SKM-1 treated with dmso at 0.1 percent for 144 hours (cell line): ENCODE measurements around the gene LPP.

ENCODE experiments used
- DNase-seq: peaks from one replicate; lab custom pipeline; 2025; ENCODE audit not compliant: unreplicated experiment; lab: John Stamatoyannopoulos, UW

Gene LPP

GRCh38 chr3:188662214-188662613 is 508.3 kb downstream of the LPP start:
- DNase-seq, result no peak

GRCh38 chr3:188662795-188663194 is 508.8 kb downstream of the LPP start:
- DNase-seq, result no peak

- DNase-seq, result no peak
Observed at GRCh38 chr3:188663839-188664238, 509.9 kb downstream of the LPP start.

GRCh38 chr3:188664795-188665194 is 510.8 kb downstream of the LPP start:
- peak; percentile 52 for DNase-seq

GRCh38 chr3:188667926-188668325 is 514.0 kb downstream of the LPP start:
- DNase-seq, result no peak

- no peak for DNase-seq
Observed at GRCh38 chr3:188670446-188670845, 516.5 kb downstream of the LPP start.

GRCh38 chr3:188671971-188672370 is 518.0 kb downstream of the LPP start:
- DNase-seq, result no peak

- DNase-seq, result no peak
Observed at GRCh38 chr3:188672840-188673239, 518.9 kb downstream of the LPP start.

- DNase-seq, result peak; percentile 28
Observed at GRCh38 chr3:188673646-188674186, 519.8 kb downstream of the LPP start.

- DNase-seq, result no peak
Observed at GRCh38 chr3:188674595-188674994, 520.6 kb downstream of the LPP start.

- DNase-seq, result no peak
Observed at GRCh38 chr3:188677344-188677743, 523.4 kb downstream of the LPP start.

- DNase-seq, result no peak
Observed at GRCh38 chr3:188680189-188680588, 526.2 kb downstream of the LPP start.

GRCh38 chr3:188680605-188681004 is 526.6 kb downstream of the LPP start:
- no peak for DNase-seq

GRCh38 chr3:188682316-188682715 is 528.4 kb downstream of the LPP start:
- no peak for DNase-seq

GRCh38 chr3:188683032-188683521 is 529.1 kb downstream of the LPP start:
- DNase-seq, result no peak

GRCh38 chr3:188684276-188684675 is 530.3 kb downstream of the LPP start:
- DNase-seq, result no peak

GRCh38 chr3:188685789-188686188 is 531.8 kb downstream of the LPP start:
- DNase-seq, result no peak

GRCh38 chr3:188686324-188686723 is 532.4 kb downstream of the LPP start:
- peak; percentile 22 for DNase-seq

GRCh38 chr3:188687389-188687788 is 533.4 kb downstream of the LPP start:
- peak; percentile 13 for DNase-seq

- peak; percentile 40 for DNase-seq
Observed at GRCh38 chr3:188689101-188689574, 535.2 kb downstream of the LPP start.

- no peak for DNase-seq
Observed at GRCh38 chr3:188690064-188690463, 536.1 kb downstream of the LPP start.

- no peak for DNase-seq
Observed at GRCh38 chr3:188691004-188691403, 537.0 kb downstream of the LPP start.

GRCh38 chr3:188691665-188692064 is 537.7 kb downstream of the LPP start:
- DNase-seq, result no peak
